ENCODE measurements around the gene KIR2DL4.

GRCh38 chr19:54791476-54791875 is 11.9 kb upstream of the KIR2DL4 start:
- TF ChIP-seq TAF1 (conservative IDR thresholded peaks at IDR 0.05) (no peak), GABPA (IDR thresholded peaks at IDR 0.05 in 1 of 2, conservative IDR thresholded peaks at IDR 0.05 in 1 of 2) (no peak), RAD21 (IDR thresholded peaks at IDR 0.05) (no peak), JUND (IDR thresholded peaks at IDR 0.05) (no peak), CTCF (IDR thresholded peaks at IDR 0.05; ENCODE audit: low read depth, low read length, missing input control) (no peak), YY1 (IDR thresholded peaks at IDR 0.05) (no peak), NR2F2 (IDR thresholded peaks at IDR 0.05) (no peak), MAX (IDR thresholded peaks at IDR 0.05) (no peak)
